ENCODE measurements around the gene PRAMEF12.

PRAMEF12 gene

DNA sequence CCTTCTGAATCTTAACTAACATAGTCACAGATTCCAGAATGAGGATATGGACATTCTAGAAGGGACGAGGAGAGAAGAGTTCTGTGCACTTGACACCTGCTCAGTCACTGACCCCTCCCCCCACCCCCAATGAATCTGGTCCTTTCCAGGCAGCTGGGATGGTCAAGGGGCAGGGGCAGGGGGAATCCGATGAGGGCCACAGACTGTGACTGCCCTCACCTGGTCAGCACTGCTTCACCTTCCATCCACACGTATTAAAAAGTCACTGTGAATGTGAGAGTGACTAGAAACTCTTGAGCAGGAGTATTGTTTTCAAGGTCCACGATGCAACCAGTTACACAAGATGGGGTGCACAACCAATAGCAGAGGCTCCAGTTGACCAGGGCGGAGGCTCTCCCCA, 9.5 kb upstream of the PRAMEF12 start:
- TF ChIP-seq CTCF (IDR thresholded peaks at IDR 0.05; ENCODE audit: control insufficient read depth, insufficient read depth, low read depth, low read length, missing control alignments) = no peak
- no peak for DNase-seq (ENCODE audit: low read depth)
- H3K4me3 ChIP-seq (ENCODE audit: control insufficient read depth, low read depth, low read length) = no peak overlapping the region

GRCh38 chr1:12769031-12769430, 4.5 kb upstream of the PRAMEF12 start:
- no peak for DNase-seq (ENCODE audit: low read depth)
- TF ChIP-seq CTCF (IDR thresholded peaks at IDR 0.05; ENCODE audit: control insufficient read depth, insufficient read depth, low read depth, low read length, missing control alignments) = no peak
- H3K4me3 ChIP-seq (ENCODE audit: control insufficient read depth, low read depth, low read length) = no peak overlapping the region

DNA sequence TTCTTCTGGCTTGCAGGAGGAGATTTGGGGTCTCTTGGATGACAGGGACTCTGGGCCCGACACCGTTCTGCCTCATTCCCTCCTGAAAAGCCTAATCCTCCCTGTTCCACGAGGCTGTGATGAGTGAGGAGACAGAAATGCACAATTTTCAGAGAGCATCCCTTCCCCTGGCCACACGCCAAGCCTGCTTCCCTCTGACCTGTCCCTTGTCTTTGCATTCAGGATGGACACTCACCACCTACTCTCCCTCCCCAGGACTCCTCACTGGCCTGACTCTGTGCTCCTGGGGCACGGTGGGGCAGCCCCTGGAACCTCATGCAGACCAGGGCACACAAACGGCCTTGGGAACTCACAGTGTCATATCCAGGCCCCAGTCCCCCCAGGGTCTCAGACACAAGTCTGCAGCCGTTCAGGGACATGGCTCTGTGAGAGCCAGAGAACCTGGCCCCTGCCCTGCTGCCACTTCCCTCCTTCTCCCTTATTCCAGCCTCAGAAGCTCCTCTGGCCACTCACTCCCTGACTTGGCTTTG, 3.5 kb upstream of the PRAMEF12 start:
- no peak for TF ChIP-seq CTCF (IDR thresholded peaks at IDR 0.05; ENCODE audit: control insufficient read depth, insufficient read depth, low read depth, low read length, missing control alignments)
- no peak for DNase-seq (ENCODE audit: low read depth)
- no peak overlapping the region for H3K4me3 ChIP-seq (ENCODE audit: control insufficient read depth, low read depth, low read length)

DNA sequence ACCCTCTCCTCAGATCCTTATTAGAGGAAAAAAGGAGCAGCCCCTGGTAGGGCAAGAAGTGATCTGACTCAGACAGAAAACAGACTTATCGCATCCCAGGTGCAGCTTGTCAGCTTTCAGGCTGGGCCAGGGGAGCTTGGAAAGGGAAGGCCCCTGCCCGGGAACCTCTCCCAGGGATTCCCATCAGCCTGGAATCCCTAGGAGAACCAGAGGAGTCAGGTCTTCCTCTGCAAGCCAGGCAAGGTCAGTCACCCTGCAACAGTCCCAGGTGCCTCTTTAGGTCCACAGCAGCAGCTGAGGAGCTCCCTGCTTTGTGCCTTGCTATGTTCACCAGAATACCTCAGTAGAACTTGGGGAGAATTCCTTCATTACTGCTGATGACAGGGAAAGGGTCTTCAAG, 2.9 kb upstream of the PRAMEF12 start:
- no peak for DNase-seq (ENCODE audit: low read depth)
- TF ChIP-seq CTCF (IDR thresholded peaks at IDR 0.05; ENCODE audit: control insufficient read depth, insufficient read depth, low read depth, low read length, missing control alignments) = no peak
- H3K4me3 ChIP-seq (ENCODE audit: control insufficient read depth, low read depth, low read length) = no peak overlapping the region

GRCh38 chr1:12771186-12771585, 2.4 kb upstream of the PRAMEF12 start:
- no peak for DNase-seq (ENCODE audit: low read depth)
- TF ChIP-seq CTCF (IDR thresholded peaks at IDR 0.05; ENCODE audit: control insufficient read depth, insufficient read depth, low read depth, low read length, missing control alignments) = no peak
- no peak overlapping the region for H3K4me3 ChIP-seq (ENCODE audit: control insufficient read depth, low read depth, low read length)

GRCh38 chr1:12772520-12772919, 1.0 kb upstream of the PRAMEF12 start:
- H3K4me3 ChIP-seq (ENCODE audit: control insufficient read depth, low read depth, low read length) = no peak overlapping the region
- TF ChIP-seq CTCF (IDR thresholded peaks at IDR 0.05; ENCODE audit: control insufficient read depth, insufficient read depth, low read depth, low read length, missing control alignments) = no peak
- no peak for DNase-seq (ENCODE audit: low read depth)
